Peyer's patch (tissue), 4 donors: ENCODE measurements around the gene FGFR1OP2.

Experiments
- CTCF ChIP-seq, 6 experiments: fragments of 450-650 bp in 4 of 6; fragments of 200-600 bp in 2 of 6; sonication (generic) in 1 of 6; IDR thresholded peaks; one replicate each; pipeline ENCODE4 v1.5.1; 2017 to 2019; ENCODE audit warnings: antibody characterized with exemption in 6 of 6, mild to moderate bottlenecking in 3 of 6, moderate library complexity in 1 of 6
- POLR2A ChIP-seq, 2 donors: fragments of 450-650 bp; IDR thresholded peaks; one replicate each; pipeline ENCODE4 v1.5.1; 2017; ENCODE audit warnings: antibody characterized with exemption in 2 of 2, mild to moderate bottlenecking in 2 of 2, moderate library complexity in 2 of 2

- TF ChIP-seq POLR2A (IDR thresholded peaks at IDR 0.05) (no peak), CTCF (IDR thresholded peaks at IDR 0.05) (no peak)
Observed at GRCh38 chr12:26939192-26939832, 1.0 kb downstream of the FGFR1OP2 start.
